OCI-LY1 (cell line): ENCODE results near the gene AP2S1.

ENCODE experiments used
- CTCF ChIP-seq: fragments of 200-600 bp; sonication (generic), shearing (Covaris generic); IDR thresholded peaks from 2 replicates; pipeline ENCODE4 v1.5.1; 2017; ENCODE audit warnings: mild to moderate bottlenecking, antibody characterized with exemption, low read length, moderate library complexity, mixed read lengths
- EZH2 ChIP-seq: fragments of 200-600 bp; sonication (generic), shearing (Covaris generic); IDR thresholded peaks from 2 replicates; pipeline ENCODE4 v1.8.0; 2017; ENCODE audit warnings: borderline replicate concordance, mixed run types, mild to moderate bottlenecking, antibody characterized with exemption, low read length, moderate library complexity, mixed read lengths

- TF ChIP-seq CTCF: no peak
- TF ChIP-seq EZH2: no peak
These were observed 36.7 kb upstream of the AP2S1 start for GRCh38 chr19:46887240-46887782.
